ENCODE data around the gene DCTN3. TPM values are rescaled to one million over a fixed set of nuclear protein-coding genes. Genes with fewer than 3 reads are reported as not detected.

DCTN3 gene
- total and polyA plus RNA-seq, 2 donors from 2014 or later: 92.0 to 175 TPM

GRCh38 chr9:34615132-34615531 lies 5.2 kb downstream of the DCTN3 start:
- FAIRE-seq: no peak
- Histone ChIP-seq H3K9me3 (ENCODE audit: control insufficient read depth in 2 of 3, insufficient read depth in 1 of 3, low read length in 3 of 3) (no peaks in the 10 kb centered on the region), H3K4me1 (ENCODE audit: control insufficient read depth in 2 of 3, insufficient read depth in 2 of 3, low read depth in 1 of 3, low read length in 3 of 3) (peaks cover 3 to 18% (median 15%) of the 10 kb centered on the region in 3 donors), H3K4me3 (ENCODE audit: low read length in 3 of 3) (no peak overlapping the region), H3K36me3 (ENCODE audit: control insufficient read depth in 2 of 3, insufficient read depth in 3 of 3, low read length in 3 of 3) (peaks cover 4 to 30% (median 29%) of the 10 kb centered on the region in 3 donors), H3K9ac (ENCODE audit: low read length in 3 of 3) (no peak overlapping the region), H3K27me3 (ENCODE audit: control insufficient read depth, insufficient read depth, low read length) (no peaks in the 10 kb centered on the region), H3K27ac (ENCODE audit: low read depth in 2 of 2, low read length in 2 of 2) (no peak overlapping the region)
- DNase-seq: no peak
- no peak for TF ChIP-seq CTCF (IDR thresholded peaks at IDR 0.05; ENCODE audit: borderline replicate concordance, extremely low read depth, insufficient read depth)
- intact Hi-C loops (cut with DNase I): no loop called here

GRCh38 chr9:34612788-34613390 lies 7.4 kb downstream of the DCTN3 start:
- Histone ChIP-seq H3K9ac (ENCODE audit: low read length in 3 of 3) (peak overlapping the region in 2 of 3 donors; percentile 41 to 88), H3K4me1 (ENCODE audit: control insufficient read depth in 2 of 3, insufficient read depth in 2 of 3, low read depth in 1 of 3, low read length in 3 of 3) (peaks cover 0 to 15% (median 11%) of the 10 kb centered on the region in 3 donors), H3K27me3 (ENCODE audit: control insufficient read depth, insufficient read depth, low read length) (no peaks in the 10 kb centered on the region), H3K9me3 (ENCODE audit: control insufficient read depth in 2 of 3, insufficient read depth in 1 of 3, low read length in 3 of 3) (no peaks in the 10 kb centered on the region), H3K36me3 (ENCODE audit: control insufficient read depth in 2 of 3, insufficient read depth in 3 of 3, low read length in 3 of 3) (peaks cover 4 to 29% (median 25%) of the 10 kb centered on the region in 3 donors), H3K4me3 (ENCODE audit: low read length in 3 of 3) (peak overlapping the region; percentile 56 to 91 (median 66)), H3K27ac (ENCODE audit: low read depth in 2 of 2, low read length in 2 of 2) (no peak overlapping the region)
- FAIRE-seq: no peak
- DNase-seq: peak; percentile 80 to 95 (median 87)
- intact Hi-C loops (cut with DNase I): no loop called here
- TF ChIP-seq CTCF (IDR thresholded peaks at IDR 0.05; ENCODE audit: borderline replicate concordance, extremely low read depth, insufficient read depth): peak; percentile 80

GRCh38 chr9:34611811-34612787 lies 8.2 kb downstream of the DCTN3 start, which contains the start of gene RPP25L:
Gene RPP25L (minus strand): TSS chr9:34612097. CDS start chr9:34611296, 801 bp downstream.
- Histone ChIP-seq H3K36me3 (ENCODE audit: control insufficient read depth in 2 of 3, insufficient read depth in 3 of 3, low read length in 3 of 3) (peaks cover 4 to 22% (median 18%) of the 10 kb centered on the region in 3 donors), H3K9ac (ENCODE audit: low read length in 3 of 3) (peak within 1 kb of the TSS; percentile 58 to 88 (median 80)), H3K9me3 (ENCODE audit: control insufficient read depth in 2 of 3, insufficient read depth in 1 of 3, low read length in 3 of 3) (no peaks in the 10 kb centered on the region), H3K4me3 (ENCODE audit: low read length in 3 of 3) (peak within 1 kb of the TSS; percentile 78 to 91 (median 88)), H3K27ac (ENCODE audit: low read depth in 2 of 2, low read length in 2 of 2) (peak within 1 kb of the TSS; percentile 26 to 57), H3K4me1 (ENCODE audit: control insufficient read depth in 2 of 3, insufficient read depth in 2 of 3, low read depth in 1 of 3, low read length in 3 of 3) (peaks cover 0 to 15% (median 11%) of the 10 kb centered on the region in 3 donors), H3K27me3 (ENCODE audit: control insufficient read depth, insufficient read depth, low read length) (no peaks in the 10 kb centered on the region)
- DNase-seq: peak; percentile 82 to 96 (median 91)
- TF ChIP-seq CTCF (IDR thresholded peaks at IDR 0.05; ENCODE audit: borderline replicate concordance, extremely low read depth, insufficient read depth): no peak
- FAIRE-seq: no peak
- intact Hi-C loops (cut with DNase I): no loop called here
